ENCODE measurements around the gene PCMT1. TPM values are rescaled to one million over a fixed set of nuclear protein-coding genes. Genes with fewer than 3 reads are reported as not detected.

Gene PCMT1
- total and polyA plus RNA-seq, 9 of the 15 experiments (the other 6 are each of a cell fraction or from before 2014, with no cell fraction given): 217 to 541 (median 327) TPM

DNA sequence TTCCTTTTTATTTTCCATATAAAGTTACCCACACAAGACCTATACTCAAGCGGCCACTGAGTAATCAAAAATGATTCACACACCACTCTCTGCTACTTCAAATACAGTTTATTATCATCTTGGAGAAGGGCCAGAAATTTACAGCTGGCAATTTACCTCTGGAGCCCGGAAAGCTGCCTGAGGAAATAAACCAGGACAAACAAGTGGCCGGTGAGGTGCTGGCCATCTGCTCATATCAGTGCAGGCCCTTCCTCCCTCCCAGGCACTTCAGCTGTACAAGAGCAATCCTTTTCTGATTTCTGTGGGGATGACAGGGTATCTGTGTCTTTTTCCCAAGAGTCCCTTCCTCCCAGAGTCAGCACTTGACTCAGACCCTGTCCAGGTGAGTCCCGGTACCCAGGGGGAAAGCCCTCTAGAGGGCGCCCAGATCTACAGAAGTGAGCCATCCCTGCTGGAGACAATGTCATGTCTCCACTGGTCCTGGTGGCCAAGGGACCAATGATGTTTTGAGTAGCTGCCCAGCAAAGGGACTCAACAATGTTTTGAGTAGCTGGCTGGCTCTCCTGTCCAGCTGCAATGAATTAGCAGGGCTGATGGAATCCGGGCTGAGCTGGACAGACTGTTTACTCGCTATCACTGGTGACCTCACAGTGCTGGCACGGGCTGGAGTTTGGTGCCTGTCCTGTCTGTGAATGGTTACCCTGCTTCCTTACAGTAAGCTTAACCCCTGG is 91.0 kb downstream of the PCMT1 start (continued):
- TF ChIP-seq SMC3 (conservative IDR thresholded peaks at IDR 0.05; ENCODE audit: insufficient read depth, low read depth, low read length) (peak; percentile 80; the same call in 1 of the 2 replicates), MTA3 (IDR thresholded peaks at IDR 0.05; ENCODE audit: borderline replicate concordance) (0 out of 2 replicates have a peak, but pooled peaks have one; percentile 25), NFIC (IDR thresholded peaks at IDR 0.05) (0 out of 2 replicates have a peak, but pooled peaks have one; percentile 16), HCFC1 (IDR thresholded peaks at IDR 0.05; ENCODE audit: low read depth, low read length) (no peak), CC2D1A (IDR thresholded peaks at IDR 0.05) (peak; percentile 48; the same call in 1 of the 2 replicates), FOXK1 (CRISPR knock-in tag; IDR thresholded peaks at IDR 0.05; ENCODE audit: borderline replicate concordance) (no peak), JUND (IDR thresholded peaks at IDR 0.05; ENCODE audit: borderline replicate concordance, low read depth, low read length) (peak; percentile 21; the same call in 1 of the 2 replicates), JUND (tag; IDR thresholded peaks at IDR 0.05; ENCODE audit: borderline replicate concordance, low read depth, low read length) (no peak; the same call in 2 of the 3 replicates), MAZ (CRISPR knock-in tag; conservative IDR thresholded peaks at IDR 0.05 in 1 of 2, IDR thresholded peaks at IDR 0.05 in 1 of 2) (peak in 1 of 2 experiments; percentile 53; a peak in 1 of 4 replicates)
- TF ChIP-seq, protein P1, sequence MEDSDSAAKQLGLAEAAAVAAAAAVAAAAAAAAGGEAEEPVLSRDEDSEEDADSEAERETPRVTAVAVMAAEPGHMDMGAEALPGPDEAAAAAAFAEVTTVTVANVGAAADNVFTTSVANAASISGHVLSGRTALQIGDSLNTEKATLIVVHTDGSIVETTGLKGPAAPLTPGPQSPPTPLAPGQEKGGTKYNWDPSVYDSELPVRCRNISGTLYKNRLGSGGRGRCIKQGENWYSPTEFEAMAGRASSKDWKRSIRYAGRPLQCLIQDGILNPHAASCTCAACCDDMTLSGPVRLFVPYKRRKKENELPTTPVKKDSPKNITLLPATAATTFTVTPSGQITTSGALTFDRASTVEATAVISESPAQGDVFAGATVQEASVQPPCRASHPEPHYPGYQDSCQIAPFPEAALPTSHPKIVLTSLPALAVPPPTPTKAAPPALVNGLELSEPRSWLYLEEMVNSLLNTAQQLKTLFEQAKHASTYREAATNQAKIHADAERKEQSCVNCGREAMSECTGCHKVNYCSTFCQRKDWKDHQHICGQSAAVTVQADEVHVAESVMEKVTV (CRISPR knock-in tag; IDR thresholded peaks at IDR 0.05): peak; percentile 51
- TF ChIP-seq, protein P2, sequence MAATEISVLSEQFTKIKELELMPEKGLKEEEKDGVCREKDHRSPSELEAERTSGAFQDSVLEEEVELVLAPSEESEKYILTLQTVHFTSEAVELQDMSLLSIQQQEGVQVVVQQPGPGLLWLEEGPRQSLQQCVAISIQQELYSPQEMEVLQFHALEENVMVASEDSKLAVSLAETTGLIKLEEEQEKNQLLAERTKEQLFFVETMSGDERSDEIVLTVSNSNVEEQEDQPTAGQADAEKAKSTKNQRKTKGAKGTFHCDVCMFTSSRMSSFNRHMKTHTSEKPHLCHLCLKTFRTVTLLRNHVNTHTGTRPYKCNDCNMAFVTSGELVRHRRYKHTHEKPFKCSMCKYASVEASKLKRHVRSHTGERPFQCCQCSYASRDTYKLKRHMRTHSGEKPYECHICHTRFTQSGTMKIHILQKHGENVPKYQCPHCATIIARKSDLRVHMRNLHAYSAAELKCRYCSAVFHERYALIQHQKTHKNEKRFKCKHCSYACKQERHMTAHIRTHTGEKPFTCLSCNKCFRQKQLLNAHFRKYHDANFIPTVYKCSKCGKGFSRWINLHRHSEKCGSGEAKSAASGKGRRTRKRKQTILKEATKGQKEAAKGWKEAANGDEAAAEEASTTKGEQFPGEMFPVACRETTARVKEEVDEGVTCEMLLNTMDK (IDR thresholded peaks at IDR 0.05; ENCODE audit: borderline replicate concordance, insufficient read depth, low read depth, low read length, poor library complexity, severe bottlenecking): peak; percentile 43
